Activated effector memory CD4-positive, alpha-beta T cell treated with anti-CD3 and anti-CD28 coated beads, Interleukin-2, amount 50 U/mL, for 16 hours (primary cell): ENCODE results near the gene ATN1.
"Not testable (repeated sequence)": the region's sequence is repeated elsewhere in the genome, so short reads cannot be mapped to it uniquely, and the experiment has no call there.

ENCODE experiments used
- DNase-seq: peaks from one replicate; pipeline ENCODE4 v3.0.0-alpha.2; 2020

ATN1 gene

DNA sequence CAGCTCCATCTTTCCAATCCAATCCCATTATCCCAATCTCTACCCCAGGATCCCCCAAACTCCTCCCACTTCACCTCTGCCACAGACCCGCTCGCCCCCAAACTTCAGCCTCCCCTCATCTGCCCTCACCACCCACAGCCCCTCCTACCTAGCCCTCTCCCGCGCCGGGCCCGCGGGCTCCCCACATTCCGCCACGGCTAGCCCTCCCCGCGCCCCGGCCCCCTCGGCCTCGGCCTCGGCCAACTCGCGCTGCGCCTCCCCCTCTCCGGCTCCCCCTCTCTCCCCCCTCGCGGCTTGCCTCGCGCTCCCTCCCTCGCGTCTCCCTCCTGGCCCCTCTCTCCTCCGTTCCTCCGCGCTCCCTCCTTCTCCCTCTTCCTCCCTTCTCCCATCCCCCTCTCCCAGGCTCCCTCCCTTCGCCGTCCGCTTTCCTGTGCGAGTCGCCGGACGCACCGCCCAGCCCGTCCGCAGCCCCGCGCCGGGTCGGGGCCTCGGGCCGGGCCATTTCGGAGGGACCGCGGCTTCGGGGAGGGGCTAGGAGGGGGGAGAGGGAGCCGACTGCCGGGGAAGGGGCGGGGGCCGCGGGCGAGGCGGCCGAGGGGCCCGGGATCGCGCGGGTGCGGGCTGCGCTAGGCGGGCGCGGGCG lies at the start of gene ATN1:
Gene ATN1 (plus strand): TSS at position 581 of the 643 bp plus-strand sequence. CDS start 6,043 bp downstream, outside the sequence.
- peak; percentile 81 for DNase-seq

GRCh38 chr12:6879824-6880223 lies 47.9 kb upstream of the ATN1 start:
- not testable (repeated sequence) for DNase-seq

- DNase-seq = no peak
Measured at GRCh38 chr12:6883252-6883651, 44.5 kb upstream of the ATN1 start.

DNA sequence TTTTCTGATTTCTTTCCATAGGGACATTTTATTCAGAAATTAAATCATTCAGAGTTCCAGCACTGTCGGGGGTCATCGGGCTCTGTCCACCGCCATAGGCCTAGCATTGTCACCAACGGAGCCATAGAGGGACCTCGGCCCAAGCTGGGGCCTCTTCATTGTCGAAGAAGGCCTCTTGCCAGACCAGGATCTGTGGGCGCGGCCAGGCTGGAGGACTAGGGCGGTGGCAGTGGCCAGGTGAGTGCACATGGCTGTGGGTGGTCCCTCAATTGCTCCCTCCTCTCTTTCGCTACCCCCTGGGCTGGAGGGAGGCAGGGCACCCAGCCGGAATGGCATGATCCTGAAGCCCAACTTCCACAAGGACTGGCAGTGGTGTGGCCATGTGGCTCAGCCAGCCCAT lies 44.1 kb upstream of the ATN1 start:
- DNase-seq = no peak

DNA sequence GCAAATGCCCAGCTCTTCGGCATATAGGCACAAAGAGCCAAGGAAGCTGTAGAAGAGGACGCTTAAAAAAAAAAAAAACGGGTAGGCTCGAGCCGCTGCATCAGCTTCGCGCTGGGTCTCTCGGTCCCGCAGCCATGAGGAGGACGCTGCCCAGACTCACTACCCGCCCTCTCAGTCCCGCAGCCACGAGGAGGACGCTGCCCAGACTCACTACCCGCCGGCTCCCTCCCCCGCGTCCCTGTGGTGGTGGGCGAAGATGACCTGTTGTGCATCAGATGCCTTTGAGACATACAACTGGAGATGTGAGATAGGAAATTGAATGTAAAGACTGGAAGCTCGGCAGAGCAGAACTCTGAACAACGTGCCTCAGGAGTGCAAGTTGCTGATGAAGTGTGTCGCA lies 43.2 kb upstream of the ATN1 start:
- DNase-seq = no peak

DNA sequence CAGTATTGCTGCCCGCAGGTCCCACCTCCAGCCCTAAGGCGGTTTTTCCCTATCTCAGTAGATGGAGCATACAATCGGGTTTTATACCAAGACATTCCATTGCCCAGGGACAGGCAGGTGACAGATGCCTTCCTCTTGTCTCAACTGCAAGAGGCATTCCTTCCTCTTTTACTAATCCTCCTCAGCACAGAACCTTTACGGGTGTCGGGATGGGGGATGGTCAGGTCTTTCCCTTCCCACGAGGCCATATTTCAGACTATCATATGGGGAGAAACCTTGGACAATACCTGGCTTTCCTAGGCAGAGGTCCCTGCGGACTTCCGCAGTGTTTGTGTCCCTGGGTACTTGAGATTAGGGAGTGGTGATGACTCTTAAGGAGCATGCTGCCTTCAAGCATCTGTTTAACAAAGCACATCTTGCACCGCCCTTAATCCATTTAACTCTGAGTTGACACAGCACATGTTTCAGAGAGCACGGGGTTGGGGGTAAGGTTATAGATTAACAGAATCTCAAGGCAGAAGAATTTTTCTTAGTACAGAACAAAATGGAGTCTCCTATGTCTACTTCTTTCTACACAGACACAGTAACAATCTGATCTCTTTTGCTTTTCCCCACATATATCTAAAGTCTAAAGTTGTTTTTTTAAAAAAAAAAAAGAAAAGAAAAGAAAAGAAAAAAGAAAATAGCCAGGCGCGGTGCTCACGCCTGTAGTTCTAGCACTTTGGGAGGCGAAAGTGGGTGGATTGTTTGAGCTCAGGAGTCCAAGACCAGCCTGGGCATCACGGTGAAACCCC lies 41.4 kb upstream of the ATN1 start:
- DNase-seq = not testable (repeated sequence)

- DNase-seq = no peak
Measured at GRCh38 chr12:6887460-6887859, 40.3 kb upstream of the ATN1 start.

- no peak for DNase-seq
Measured at GRCh38 chr12:6888360-6888759, 39.4 kb upstream of the ATN1 start.

DNA sequence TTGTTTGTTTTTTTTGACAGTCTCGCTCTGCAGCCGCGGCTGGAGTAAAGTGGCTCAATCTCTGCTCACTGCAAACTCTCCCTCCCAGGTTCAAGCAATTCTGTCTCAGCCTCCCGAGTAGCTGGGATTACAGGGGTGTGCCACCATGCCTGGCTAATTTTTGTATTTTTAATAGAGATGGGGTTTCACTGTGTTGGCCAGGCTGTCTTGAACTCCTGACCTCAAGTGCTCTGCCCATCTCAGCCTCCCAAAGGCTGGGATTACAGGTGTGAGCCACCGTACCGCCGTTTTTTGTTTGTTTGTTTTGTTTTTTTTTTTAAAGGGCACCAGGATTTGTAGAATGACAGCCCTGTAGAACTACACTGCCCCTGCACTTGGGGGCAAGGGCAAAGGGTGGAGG lies 39.0 kb upstream of the ATN1 start:
- not testable (repeated sequence) for DNase-seq

DNA sequence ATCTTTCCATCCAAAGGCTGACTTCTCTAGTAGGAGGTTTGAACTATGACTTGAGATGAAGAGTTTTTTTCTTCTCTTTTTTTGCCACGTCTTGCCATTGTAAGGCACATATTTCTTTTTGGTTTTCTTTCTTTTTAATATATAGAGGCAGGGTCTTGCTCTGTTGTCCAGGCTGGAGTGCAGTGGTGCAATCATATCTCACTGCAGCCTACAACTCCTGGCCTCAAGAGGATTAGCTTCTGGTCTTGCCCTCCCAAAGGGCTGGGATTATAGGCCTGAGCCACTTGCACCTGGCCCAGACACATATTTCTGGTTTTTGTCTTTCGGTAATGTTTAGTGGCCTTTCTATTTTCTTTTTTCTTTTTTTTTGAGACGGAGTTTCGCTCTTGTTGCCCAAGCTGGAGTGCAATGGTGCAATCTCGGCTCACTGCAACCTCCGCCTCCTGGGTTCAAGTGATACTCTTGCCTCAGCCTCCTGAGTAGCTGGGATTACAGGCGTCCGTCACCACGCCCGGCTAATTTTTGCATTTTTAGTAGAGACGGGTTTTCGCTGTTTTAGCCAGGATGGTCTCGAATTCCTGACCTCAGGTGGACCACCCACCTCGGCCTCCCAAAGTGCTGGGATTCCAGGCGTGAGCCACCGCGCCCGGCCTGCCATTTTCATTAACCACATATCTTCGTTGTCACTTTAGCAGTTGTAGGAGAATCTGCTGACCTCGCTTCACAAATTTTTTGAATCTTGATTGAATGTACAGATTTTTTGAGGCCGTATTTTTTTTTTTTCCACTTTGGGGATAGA lies 37.8 kb upstream of the ATN1 start:
- DNase-seq = not testable (repeated sequence)

DNA sequence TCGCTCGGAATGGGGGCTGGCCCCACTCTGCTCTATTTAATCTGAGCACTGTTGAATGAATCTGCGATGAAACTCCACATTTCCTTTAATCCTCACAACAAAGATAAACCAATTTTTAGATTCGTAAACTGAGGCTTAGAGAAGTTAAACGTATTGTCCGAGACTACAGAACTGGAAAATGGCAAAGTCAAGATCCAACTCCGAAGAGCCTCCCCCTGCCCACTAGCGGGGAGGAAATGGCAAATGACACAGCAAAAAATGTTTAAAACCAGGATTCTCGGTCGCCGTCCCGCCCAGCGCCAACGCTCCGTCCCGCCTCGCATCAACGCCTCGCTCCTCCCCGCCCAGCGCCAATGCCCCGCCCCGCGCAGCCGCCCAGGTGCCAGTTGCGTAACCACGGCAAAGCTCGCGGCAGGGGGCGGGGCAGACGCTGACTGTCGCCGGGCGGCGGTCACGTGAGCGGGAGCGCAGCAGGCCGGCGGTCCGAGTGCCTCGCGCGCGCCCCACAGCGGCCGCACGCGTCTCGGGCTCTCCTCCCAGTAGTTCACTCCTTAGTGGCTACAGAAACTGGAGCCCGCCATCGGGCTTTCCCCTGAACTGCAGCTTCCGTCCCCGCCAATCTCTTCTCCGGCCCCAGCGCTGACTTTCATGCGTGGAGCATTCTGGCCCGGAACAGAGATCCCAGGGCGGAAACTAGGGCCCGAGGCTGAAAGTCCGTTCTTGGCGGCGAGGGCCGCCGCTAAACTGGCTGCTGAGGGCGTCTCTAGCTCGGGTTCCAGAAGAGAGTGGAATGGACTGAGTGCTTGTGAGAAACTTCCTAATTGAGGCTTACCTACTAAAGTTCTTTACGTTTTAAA lies 36.7 kb upstream of the ATN1 start:
- peak; percentile 100 for DNase-seq

DNA sequence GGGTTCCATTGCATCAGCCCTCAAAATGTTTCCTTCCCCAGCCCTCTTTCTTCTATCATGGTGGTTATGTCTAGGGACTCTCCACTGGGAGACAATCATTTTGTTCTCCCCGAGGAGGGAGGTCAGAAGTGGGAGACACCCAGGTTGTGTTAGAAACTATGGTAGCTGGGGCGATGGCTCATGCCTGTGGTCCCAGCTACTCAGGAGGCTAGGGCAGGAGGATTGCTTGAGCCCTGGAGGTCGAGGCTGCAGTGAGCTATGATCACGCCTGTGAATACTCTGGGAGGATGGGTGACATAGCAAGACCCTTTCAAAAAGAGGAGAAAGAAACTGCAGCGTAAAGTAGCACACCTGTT lies 36.1 kb upstream of the ATN1 start:
- no peak for DNase-seq

DNA sequence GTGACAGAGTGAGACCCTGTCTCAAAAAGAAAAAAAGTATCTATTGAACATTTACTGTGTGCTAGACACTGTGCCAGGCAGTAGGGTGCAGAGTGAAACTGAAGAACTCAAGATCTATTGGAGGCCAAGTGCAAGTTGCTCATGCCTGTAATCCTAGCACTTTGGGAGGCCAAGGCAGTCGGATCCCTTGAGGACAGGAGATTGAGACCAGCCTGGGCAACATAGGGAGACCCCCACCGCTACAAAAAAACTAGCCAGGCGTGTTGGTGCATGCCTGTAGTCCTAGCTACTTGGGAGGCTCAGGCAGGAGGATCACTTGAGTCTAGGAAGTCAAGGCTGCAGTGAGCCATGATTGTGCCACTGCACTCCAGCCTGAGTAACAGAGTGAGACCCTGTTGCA lies 35.1 kb upstream of the ATN1 start:
- not testable (repeated sequence) for DNase-seq

DNA sequence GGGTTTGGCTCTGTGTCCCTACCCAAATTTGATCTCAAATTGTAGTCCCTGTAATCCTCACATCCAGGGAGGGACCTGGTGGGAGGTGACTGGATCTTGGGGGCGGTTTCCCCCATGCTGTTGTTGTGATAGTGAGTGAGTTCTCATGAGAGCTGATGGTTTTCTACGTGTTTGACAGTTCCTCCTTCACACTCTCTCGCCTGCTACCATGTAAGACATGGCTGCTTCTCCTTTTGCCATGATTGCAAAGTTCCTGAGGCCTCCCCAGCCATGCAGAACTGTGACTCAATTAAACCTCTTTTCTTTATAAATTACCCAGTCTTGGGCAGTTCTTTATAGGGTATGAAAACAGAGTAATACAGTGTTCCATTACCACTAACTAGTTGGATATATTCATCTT lies 33.4 kb upstream of the ATN1 start:
- DNase-seq = no peak

DNA sequence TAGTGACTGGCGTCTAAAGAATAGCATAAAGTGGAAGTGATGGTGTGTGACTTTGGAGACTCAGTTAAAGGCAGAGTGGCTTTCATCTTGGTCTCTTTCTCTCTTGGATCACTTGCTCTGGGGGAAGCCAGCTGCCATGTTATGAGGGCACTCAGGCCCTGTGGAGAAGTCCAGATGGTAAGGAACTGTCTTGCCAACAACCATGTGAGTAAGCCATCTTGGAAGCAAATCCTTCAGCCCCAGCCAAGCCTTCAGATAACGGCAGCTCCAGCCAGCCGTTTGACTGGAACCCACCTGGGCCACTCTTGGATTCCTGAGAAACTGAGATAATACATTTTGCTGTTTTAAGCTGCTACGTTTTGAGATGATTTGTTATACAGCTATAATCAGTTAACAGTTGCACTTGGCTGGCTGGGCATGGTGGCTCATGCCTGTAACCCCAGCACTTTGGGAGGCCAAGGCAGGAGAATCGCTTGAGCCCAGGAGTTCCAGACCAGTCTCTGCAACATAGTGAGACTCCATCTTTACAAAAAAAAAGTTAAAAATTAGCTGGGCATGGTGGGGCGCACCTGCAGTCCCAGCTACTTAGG lies 30.8 kb upstream of the ATN1 start:
- DNase-seq = no peak

GRCh38 chr12:6899427-6899826 lies 28.3 kb upstream of the ATN1 start:
- no peak for DNase-seq

- DNase-seq = no peak
Measured at GRCh38 chr12:6899837-6900519, 27.8 kb upstream of the ATN1 start.

- no peak for DNase-seq
Measured at GRCh38 chr12:6902448-6902847, 25.3 kb upstream of the ATN1 start.

DNA sequence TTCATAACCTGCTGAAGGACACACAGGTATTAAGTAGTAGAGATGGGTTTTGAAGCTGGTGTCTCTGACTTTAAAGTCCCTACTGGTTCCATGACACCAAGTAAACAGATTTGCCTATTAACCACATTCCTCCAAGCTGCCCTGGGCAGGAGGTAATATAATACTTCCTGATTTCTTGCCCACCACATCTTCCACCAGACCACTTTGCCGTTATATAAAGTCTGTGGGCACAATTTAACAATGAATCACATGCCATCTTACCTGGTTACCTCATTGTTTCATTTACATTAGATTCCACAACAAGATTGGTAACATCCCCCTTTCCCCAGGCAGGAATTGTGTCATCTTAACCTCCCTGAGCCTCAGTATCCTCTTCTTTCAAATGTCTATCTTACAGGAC lies 24.0 kb upstream of the ATN1 start:
- DNase-seq = no peak

DNA sequence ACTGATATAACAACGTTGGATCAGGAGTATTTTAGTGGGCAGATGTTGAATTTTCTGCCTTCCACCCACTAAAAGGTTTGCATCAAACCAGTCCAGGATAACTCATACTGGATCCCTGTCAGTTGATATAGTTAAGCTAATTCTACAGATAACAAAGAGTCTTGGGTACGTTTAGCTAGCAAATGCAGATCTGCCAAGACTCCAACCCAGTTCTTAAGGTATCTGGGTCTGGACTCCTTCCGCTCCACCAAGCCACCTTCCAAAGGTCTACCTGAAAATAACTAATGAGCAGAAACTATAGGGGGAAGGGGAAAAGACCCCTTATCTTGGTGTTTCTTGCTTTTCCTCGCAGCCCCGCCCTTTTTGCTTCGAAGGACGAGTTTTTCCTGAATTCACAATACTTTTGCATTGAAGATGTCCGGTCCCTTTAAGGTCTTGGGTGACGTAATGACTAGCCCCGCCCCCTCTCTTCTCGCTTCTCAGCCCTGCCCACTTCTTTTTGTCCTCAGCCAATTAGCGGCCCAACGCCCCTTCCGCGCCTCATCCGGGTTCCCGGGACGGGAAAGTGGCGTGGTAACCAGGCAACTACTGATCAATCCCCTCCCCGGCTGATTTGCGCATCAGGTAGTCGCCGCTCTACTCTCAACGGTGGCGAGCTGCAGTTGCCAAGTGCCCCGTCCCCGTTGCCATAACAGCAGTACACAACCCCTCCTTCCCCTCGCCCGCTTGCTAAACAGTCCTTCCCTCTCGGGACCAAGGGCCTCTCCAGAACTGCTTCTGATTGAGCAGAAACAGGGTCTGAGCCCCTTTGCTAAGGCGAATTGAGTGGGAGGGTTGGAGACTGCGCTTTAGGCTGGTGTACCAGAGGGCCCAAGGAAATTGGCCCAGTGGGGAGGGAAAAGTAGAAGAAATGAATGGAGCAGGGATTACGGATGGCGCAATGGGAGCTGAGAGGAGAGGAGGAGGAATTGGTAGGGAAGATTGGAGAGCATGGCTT lies 23.2 kb upstream of the ATN1 start, which contains the start of gene LRRC23:
Gene LRRC23 (plus strand): TSS at position 543 of the 997 bp plus-strand sequence. CDS start 812 bp downstream, outside the sequence.
- DNase-seq = peak; percentile 99
